ENCODE results near the gene XPO5. TPM values are rescaled to one million over a fixed set of nuclear protein-coding genes. Genes with fewer than 3 reads are reported as not detected.

Gene XPO5
- total and polyA plus RNA-seq, 9 of the 15 experiments (the other 6 are each of a cell fraction or from before 2014, with no cell fraction given) = 36.0 to 170 (median 99.1) TPM

GRCh38 chr6:43516697-43517504, 58.9 kb downstream of the XPO5 start, which contains the start of the genes POLR1C and YIPF3 (continued):
- peak; percentile 93 for TF ChIP-seq SAP30 (IDR thresholded peaks at IDR 0.05; ENCODE audit: borderline replicate concordance, insufficient read depth, low read depth, low read length, poor library complexity, severe bottlenecking)
- TF ChIP-seq CREM (IDR thresholded peaks at IDR 0.05; ENCODE audit: low read depth) = peak; percentile 60; the same call in 1 of the 2 replicates
- TF ChIP-seq FOSL1 (tag; conservative IDR thresholded peaks at IDR 0.05) = peak; percentile 48; the same call in 1 of the 2 replicates
- peak; percentile 30; the same call in 1 of the 2 replicates for TF ChIP-seq CBX1 (IDR thresholded peaks at IDR 0.05; ENCODE audit: low read depth)
- no peak for TF ChIP-seq CTCFL (IDR thresholded peaks at IDR 0.05; ENCODE audit: borderline replicate concordance, insufficient read depth, low read depth, low read length, poor library complexity, severe bottlenecking)
- TF ChIP-seq ZNF740 (CRISPR knock-in tag; IDR thresholded peaks at IDR 0.05) = no peak
- TF ChIP-seq ZNF740 (tag; IDR thresholded peaks at IDR 0.05) = no peak
- TF ChIP-seq LARP7 (IDR thresholded peaks at IDR 0.05) = no peak
- TF ChIP-seq POLR2A (conservative IDR thresholded peaks at IDR 0.05) = peak; percentile 99
- TF ChIP-seq VEZF1 (CRISPR knock-in tag; IDR thresholded peaks at IDR 0.05) = peak; percentile 83
- peak; percentile 72; the same call in 1 of the 2 replicates for TF ChIP-seq PML (IDR thresholded peaks at IDR 0.05; ENCODE audit: low read length)
- TF ChIP-seq NCOA1 (IDR thresholded peaks at IDR 0.05; ENCODE audit: low read depth) = peak; percentile 96
- peak; percentile 92; the same call in 1 of the 2 replicates for TF ChIP-seq LCOR (CRISPR knock-in tag; IDR thresholded peaks at IDR 0.05)
- TF ChIP-seq FOXJ2 (tag; IDR thresholded peaks at IDR 0.05) = peak; percentile 92
- 0 out of 2 replicates have a peak, but pooled peaks have one; percentile 52 for TF ChIP-seq XRCC5 (IDR thresholded peaks at IDR 0.05; ENCODE audit: low read depth, low read length)
- TF ChIP-seq MIER1 (IDR thresholded peaks at IDR 0.05; ENCODE audit: low read depth) = no peak; the same call in 1 of the 2 replicates
- TF ChIP-seq ESRRB (CRISPR knock-in tag; IDR thresholded peaks at IDR 0.05; ENCODE audit: borderline replicate concordance) = 0 out of 2 replicates have a peak, but pooled peaks have one; percentile 21
- TF ChIP-seq HDAC1 (IDR thresholded peaks at IDR 0.05) = peak; percentile 19 to 99; a peak in 3 of 4 replicates
- peak in 1 of 2 experiments; percentile 90; a peak in 2 of 4 replicates for TF ChIP-seq CSDE1 (IDR thresholded peaks at IDR 0.05)
